ENCODE measurements around the gene ZSWIM5.

The ZSWIM5 gene

DNA sequence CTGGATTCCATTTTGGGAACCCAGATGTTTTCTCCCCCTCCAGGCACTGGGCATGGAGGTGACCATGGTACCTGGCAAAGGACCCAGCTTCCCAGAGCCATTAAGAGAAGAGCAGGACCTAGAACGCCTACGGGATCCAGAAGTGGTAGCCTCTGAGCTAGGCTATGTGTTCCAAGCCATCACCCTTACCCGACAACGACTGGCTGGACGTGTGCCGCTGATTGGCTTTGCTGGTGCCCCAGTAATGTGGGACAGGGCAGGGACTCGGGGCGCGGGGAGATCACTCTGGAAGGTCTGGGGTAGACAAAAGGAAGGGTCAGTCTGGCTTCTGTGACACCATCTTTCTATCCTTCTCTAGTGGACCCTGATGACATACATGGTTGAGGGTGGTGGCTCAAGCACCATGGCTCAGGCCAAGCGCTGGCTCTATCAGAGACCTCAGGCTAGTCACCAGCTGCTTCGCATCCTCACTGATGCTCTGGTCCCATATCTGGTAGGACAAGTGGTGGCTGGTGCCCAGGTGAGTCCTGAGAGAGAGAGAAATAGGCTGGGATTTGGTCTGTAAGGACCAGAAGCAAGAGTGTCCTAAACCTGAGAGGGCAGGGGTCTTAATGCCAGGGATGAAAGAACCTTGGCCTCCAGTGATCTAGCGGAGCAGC lies 192.7 kb downstream of the ZSWIM5 start:
- peak overlapping the region in 1 of 2 donors; percentile 86 for H3K27ac ChIP-seq
- H3K4me3 ChIP-seq = no peak overlapping the region
- no peaks in the 10 kb centered on the region for H3K9me3 ChIP-seq
- H3K27me3 ChIP-seq = no peaks in the 10 kb centered on the region
- intact Hi-C loops (cut with DNase I; ENCODE audit: low total_unique reads) = loop anchor here (2.0 to 5.0 kb wide), 4 partner anchors 176 to 484 kb away; partner anchors contain the start of gene BEST4
- H3K4me1 ChIP-seq = peaks cover 5 to 51% (median 44%) of the 10 kb centered on the region in 4 donors
- no peak for DNase-seq
- TF ChIP-seq, protein P1, sequence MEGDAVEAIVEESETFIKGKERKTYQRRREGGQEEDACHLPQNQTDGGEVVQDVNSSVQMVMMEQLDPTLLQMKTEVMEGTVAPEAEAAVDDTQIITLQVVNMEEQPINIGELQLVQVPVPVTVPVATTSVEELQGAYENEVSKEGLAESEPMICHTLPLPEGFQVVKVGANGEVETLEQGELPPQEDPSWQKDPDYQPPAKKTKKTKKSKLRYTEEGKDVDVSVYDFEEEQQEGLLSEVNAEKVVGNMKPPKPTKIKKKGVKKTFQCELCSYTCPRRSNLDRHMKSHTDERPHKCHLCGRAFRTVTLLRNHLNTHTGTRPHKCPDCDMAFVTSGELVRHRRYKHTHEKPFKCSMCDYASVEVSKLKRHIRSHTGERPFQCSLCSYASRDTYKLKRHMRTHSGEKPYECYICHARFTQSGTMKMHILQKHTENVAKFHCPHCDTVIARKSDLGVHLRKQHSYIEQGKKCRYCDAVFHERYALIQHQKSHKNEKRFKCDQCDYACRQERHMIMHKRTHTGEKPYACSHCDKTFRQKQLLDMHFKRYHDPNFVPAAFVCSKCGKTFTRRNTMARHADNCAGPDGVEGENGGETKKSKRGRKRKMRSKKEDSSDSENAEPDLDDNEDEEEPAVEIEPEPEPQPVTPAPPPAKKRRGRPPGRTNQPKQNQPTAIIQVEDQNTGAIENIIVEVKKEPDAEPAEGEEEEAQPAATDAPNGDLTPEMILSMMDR (IDR thresholded peaks at IDR 0.05) = no peak
- peaks cover 6 to 16% (median 8%) of the 10 kb centered on the region in 3 donors for H3K36me3 ChIP-seq

DNA sequence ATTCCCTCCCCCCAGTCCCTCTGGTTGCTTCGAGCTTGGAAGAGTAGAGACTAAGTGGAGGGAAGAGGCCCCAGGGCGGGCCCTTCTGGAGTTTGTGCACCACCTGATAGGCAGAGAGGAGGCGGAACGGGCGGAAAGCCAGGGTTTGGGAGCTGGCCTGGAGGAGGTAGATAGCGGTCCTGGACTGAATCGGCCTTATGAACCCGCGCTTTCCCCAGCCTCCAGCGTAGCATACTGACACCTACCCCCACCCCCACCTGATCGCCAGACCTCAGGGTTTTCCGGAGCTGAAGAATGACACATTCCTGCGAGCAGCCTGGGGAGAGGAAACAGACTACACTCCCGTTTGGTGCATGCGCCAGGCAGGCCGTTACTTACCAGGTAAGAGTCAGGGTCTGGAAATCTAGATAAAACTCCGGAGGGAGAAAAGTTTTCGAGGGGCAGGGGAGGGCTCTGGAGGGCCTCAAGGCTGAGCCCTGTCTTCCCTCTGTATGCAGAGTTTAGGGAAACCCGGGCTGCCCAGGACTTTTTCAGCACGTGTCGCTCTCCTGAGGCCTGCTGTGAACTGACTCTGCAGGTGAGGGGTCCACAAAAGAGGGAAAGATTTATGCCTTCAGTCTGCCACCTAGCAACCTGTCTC lies 193.6 kb downstream of the ZSWIM5 start:
- peak overlapping the region; percentile 85 to 86 for H3K27ac ChIP-seq
- H3K36me3 ChIP-seq = peaks cover 16 to 25% (median 17%) of the 10 kb centered on the region in 3 donors
- H3K4me3 ChIP-seq = peak overlapping the region; percentile 86 to 95
- peak; percentile 83 to 89 for DNase-seq
- H3K27me3 ChIP-seq = no peaks in the 10 kb centered on the region
- no peaks in the 10 kb centered on the region for H3K9me3 ChIP-seq
- H3K4me1 ChIP-seq = peaks cover 5 to 50% (median 43%) of the 10 kb centered on the region in 4 donors
- TF ChIP-seq, protein P1 (IDR thresholded peaks at IDR 0.05) = no peak
- intact Hi-C loops (cut with DNase I; ENCODE audit: low total_unique reads) = loop anchor here (5.0 kb wide), 3 partner anchors 175 to 485 kb away; partner anchors contain the start of gene BEST4

DNA sequence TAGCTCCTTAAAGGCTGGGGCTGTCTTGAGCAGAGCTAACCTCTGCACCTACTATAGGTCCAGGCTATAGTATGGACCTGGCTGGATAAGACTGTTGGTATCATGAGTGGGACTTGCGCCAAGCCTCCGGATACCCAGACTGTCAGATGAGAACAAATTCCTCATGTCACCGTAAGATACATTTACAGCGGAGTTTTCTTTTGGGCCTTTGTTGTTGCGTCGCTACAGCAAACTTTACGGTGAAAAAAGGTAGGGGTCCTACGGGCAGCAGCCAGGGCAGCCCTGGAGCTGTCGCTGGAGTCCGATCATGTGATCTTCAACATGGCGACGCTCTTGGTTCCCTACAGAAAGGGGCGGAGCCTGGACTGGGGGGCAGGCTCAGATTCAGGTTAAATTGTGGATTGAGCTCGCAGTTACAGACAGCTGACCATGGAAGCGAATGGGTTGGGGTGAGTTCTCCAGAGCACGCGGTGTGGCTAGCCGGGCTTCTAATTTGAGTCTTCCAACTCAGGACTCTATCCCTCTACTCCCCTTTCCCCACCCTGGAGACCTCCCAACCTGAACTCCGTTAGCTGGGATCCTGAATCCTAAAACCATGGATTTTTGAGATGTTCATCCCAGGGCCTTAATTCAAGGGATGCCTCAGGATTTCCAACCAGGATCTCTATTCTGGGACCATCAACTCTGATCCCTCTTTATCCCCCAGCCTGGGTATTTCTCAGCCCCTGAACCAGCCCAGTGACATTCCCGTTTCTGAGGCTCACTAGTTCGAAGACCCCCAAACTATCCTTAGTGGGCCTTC lies 194.4 kb downstream of the ZSWIM5 start, which contains the start of gene UROD:
Gene UROD (plus strand): TSS at position 418 of the 802 bp plus-strand sequence. CDS start 12 bp downstream, at position 430.
- Histone ChIP-seq H3K27ac (peak within 1 kb of the TSS; percentile 85 to 86), H3K4me3 (peak within 1 kb of the TSS; percentile 86 to 95), H3K9me3 (no peaks in the 10 kb centered on the region), H3K36me3 (peaks cover 23 to 32% (median 24%) of the 10 kb centered on the region in 3 donors), H3K4me1 (peaks cover 5 to 50% (median 43%) of the 10 kb centered on the region in 4 donors), H3K27me3 (no peaks in the 10 kb centered on the region)
- intact Hi-C loops (cut with DNase I; ENCODE audit: low total_unique reads) = loop anchor here (5.0 kb wide), 3 partner anchors 175 to 485 kb away; partner anchors contain the start of gene BEST4
- TF ChIP-seq, protein P1 (IDR thresholded peaks at IDR 0.05) = no peak
- peak; percentile 94 to 95 for DNase-seq

DNA sequence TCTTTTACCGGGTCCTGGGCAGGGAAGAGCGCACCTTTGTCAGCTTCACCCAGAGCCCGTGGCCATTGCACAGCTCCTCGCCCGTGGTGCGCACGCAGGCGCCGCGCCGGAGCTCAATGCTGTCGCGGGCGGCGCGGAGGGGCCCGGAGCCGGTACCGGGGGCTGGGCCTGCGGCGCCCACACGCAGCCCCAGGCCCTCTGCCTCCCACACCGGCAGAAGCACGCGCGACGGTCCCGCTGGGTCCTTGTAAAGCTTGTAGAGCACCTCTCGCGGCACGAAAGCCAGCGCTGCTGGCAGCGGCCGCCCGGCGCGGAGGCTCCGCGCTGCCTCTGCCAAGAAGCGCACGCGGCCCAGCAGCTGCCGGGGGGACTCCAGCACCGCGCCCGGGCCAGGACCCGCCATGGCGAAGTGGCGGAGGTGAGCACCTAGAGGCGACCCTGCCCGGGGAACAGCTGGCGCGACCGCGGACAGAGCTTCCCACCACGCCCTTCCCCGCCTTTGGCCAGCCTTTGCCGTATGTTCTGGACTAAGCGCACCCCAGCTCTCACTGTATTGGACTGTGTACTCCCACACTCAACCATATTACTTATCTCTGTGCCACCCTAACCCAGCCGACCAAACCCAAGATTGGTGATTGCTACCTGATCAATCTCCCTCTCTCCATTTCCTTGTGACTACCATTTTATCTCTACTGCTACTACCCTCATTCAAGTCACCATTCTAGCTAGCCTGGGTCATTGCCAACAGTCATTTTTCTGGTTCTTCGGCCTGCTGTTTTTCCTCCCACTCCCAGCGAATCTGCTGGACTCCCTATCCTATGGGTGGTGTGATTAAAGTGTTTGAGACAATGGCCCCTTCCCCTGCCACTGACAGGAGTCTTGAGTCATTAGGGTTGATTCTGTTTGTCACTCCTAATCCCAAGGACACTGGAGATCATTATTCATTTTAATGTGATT lies 195.3 kb downstream of the ZSWIM5 start, which contains the start of gene HECTD3:
Gene HECTD3 (minus strand): TSS at position 470 of the 957 bp plus-strand sequence. CDS start 67 bp downstream, at position 403.
- H3K27me3 ChIP-seq = no peaks in the 10 kb centered on the region
- peaks cover 32 to 41% (median 33%) of the 10 kb centered on the region in 3 donors for H3K36me3 ChIP-seq
- peaks cover 5 to 50% (median 43%) of the 10 kb centered on the region in 4 donors for H3K4me1 ChIP-seq
- H3K27ac ChIP-seq = peak within 1 kb of the TSS; percentile 85 to 86
- peak; percentile 83 to 88 for DNase-seq
- peak within 1 kb of the TSS; percentile 86 to 95 for H3K4me3 ChIP-seq
- TF ChIP-seq, protein P1 (IDR thresholded peaks at IDR 0.05) = no peak
- intact Hi-C loops (cut with DNase I; ENCODE audit: low total_unique reads) = loop anchor here (5.0 kb wide), 3 partner anchors 174 to 486 kb away; partner anchors contain the start of gene BEST4
- H3K9me3 ChIP-seq = no peaks in the 10 kb centered on the region

Measured in tibial artery (tissue), 4 donors.